ENCODE data around the gene ST7.

ST7 gene

DNA sequence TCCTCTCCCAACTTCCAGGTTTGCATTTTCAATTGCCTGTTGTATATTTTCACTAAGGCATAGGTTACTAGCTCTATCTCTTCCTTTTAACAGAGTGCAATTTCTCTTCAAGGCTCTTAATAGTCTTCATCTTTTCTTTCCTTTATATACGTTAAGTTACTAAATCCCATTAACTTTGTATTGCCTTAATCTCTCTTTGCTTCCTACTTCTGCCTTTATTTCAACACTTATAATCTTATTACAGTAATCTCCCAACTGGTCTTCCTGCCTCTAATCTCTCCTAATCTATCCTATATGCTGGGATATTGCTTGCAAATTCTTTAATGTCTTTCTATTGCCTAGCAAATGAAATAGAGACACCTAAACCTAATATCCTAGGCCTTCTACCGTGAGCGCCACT, 26.1 kb downstream of the ST7 start:
- no peak for DNase-seq (ENCODE audit: low spot score)

DNA sequence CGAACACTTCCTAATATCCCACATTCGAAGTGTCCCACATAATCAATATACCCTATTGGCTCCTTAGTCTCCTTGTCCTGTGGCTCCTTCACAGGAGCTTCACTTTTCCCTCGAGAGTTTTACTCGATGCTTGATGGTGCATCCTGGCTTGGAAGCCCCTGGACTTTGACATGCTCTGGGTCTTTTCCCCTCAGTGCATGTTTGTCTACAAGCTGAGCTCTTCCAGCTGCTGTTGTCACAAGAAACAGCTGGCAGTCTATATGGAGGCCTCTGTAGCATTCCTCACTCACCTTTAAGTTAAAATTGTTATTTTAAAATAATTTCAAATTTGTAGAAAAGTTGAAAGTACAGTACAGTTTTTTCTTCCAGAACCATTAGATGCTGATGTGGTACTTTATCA, 27.1 kb downstream of the ST7 start:
- no peak for DNase-seq (ENCODE audit: low spot score)

DNA sequence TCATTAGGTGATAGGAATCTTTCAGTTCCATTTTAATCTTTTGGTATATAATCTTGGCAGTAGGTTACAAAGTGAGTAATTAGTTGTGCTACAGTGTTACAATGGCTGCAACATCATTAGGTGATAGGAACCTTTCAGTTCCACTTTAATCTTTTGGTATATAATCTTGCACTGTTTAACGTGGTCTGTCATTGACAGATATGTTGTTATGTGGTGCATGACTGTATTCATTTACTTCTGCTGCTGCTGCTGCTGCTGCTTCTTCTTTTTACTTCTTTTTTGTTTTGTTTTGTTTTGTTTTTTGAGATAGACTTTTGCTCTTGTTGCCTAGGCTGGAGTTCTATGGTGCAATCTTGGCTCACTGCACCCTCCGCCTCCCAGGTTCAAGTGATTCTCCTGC, 28.6 kb downstream of the ST7 start:
- no peak for DNase-seq (ENCODE audit: low spot score)

DNA sequence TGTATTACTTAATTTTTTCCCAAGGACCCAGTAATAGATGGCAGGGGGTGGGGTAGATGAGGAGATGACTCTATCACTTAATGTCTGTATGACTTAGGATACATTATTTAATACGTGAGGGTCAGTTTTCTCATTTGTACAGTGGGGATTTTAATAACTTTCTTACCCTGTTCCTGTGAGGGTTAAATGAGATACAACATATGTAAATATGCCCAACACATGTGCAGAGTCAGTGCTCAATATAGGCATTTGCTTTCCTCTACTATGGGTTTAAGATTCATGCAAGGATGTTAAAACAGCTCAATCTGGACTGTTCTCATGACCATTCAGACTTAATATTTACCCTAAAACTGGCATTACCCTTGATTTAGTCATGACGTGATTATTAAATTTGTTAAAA, 31.2 kb downstream of the ST7 start:
- no peak for DNase-seq (ENCODE audit: low spot score)

DNA sequence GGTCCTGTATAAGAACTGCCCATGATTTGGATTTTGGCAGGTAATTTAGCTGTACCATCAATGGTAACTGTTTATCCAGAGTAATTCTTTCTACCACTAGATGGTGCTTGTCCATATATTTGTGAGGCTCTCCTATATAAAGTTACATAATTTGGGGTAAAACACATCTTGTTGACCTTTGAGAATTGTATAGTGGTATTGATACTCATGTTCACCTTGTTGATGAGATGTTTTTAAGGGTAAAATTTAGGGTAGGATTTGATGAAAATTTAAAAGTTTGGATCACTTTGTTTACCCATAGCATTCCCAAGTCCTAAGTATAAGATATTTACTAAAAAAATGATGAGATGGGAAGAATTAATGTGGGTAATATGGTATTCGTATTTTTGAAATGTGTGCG, 31.6 kb downstream of the ST7 start:
- no peak for DNase-seq (ENCODE audit: low spot score)

DNA sequence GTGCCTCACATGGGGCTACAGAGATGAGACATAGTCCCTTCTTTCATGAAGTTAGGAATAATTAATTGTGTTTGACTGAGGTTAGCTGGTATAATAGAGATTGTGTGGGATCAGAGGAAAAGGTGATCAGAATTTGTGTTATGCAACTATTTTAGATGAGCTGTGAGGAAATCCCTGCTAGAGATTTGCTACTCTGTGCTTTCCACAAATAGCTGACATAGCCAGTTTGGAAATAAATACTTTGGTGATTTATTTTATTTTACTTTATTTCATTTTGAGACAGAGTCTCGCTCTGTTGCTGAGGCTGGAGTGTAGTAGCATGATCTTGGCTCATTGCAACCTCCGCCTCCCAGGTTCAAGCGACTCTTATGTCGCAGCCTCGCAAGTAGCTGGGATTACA, 32.3 kb downstream of the ST7 start:
- no peak for DNase-seq (ENCODE audit: low spot score)

DNA sequence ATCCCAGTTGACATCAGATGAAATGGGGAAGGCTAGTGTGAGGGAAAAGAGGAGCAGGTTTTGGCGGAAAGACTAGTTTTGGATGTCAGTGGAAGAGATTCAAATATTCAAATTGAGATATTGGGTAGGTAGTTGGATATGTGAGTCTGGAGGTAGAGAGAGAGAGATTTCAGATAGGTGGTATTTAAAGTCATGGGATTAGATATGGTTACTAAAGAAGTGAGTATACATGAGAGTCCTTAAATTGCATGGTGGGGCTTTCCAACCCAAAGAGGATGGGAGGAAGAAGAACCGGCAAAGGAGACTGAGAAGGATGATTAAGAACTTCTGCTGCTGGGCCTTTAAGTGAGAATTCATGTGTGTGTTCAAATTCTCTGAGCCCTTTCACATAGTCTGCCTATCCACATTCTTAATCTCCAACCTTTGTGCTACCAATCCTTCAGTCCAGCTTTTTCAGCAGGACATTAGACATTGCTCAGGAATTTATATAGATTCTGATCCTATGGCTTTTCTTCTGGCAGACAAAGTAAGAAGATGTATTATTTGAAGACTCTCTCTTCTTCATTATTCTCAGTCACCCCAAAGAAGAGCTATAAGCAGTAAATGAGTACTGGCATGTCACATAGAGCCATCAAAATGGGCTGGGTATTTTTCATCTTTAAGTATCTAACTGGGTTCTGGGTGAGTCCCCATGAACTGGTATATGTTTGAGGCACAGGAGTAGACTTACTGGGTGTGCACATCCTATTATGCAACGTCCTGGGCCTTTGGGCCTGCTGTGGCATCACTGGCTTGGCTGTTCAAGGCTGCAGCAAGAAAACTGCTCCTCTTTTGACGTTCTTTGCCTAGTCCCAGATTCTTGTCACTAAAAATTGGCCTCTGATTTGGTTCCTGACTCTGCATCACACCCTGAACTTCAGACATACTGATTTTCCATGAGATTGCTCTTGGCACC, 33.6 kb downstream of the ST7 start:
- DNase-seq (ENCODE audit: low spot score), result no peak

DNA sequence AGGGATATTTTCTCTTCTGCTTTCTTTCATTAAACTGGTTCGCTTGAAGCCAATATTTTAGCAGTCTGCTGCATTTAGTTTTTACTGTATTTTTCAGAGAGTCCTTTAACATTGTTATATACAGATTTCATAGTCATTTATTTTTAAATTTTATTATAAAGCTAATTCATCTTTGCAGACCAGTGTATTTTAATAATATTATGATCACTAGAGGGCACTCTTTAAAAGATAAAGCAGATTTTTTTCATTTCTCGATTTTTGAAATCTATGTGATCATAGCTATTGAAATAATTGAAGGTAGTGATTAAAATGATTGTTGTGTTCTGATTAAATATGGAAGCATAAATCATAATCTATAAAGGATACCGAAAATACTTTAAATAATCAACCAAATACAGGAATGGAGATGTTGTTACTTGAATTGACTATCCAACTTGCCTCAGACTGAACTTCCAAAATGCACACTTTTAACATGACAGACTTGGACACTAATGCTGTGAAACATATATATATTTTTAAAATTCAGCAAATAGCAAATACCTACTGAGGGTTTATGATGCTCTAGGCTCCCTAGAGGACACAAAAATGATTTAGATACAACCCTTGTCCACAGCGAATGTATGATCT, 35.2 kb downstream of the ST7 start:
- no peak for DNase-seq (ENCODE audit: low spot score)

DNA sequence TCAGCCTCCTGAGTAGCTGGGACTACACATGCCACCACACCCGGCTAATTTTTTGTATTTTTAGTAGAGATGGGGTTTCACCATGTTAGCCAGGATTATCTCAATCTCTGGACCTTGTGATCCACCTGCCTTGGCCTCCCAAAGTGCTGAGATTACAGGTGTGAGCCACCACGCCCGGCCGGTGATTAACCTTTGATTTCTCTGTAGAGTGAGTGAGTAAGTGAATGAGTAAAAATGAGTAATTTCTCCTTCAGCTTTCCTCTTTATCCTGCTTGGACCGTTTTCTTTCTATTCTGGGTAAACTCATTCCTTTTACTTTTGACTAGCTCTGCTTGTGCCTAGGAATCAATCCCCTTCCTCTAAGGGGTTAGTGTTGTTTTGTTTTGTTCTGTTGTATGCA, 36.8 kb downstream of the ST7 start:
- no peak for DNase-seq (ENCODE audit: low spot score)

DNA sequence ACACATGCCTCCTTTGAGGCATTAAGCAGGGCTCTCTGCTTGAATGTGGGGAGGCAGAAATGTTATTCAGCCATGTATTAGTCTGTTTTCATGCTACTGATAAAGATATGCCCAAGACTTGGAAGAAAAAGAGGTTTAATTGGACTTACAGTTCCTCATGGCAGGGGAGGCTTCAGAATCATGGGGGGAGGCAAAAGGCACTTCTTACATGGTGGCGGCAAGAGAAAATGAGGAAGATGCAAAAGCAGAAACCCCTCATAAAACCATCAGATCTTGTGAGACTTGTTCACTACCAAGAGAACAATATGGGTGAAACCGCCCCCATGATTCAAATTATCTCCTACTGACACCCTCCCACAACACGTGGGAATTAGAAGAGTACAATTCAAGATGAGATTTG, 37.9 kb downstream of the ST7 start:
- no peak for DNase-seq (ENCODE audit: low spot score)

DNA sequence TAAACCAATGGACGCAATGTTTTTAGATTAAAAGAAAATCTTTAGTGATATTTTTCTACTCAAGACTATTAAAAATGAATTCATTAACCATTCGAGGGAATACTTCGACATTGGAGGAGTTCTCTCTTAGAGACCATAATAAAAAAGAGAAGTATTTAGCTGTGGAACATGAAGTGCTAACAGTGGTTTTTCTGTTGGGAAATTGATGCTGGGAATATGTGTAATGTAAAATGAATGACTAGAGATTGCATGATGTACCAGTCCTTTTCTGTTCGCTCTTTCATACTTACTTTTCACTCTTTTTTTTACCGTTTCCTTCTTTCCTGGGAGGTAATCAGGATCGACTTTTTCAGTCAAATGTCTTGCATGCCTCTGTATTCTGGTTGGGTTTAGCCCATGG, 41.3 kb downstream of the ST7 start:
- no peak for DNase-seq (ENCODE audit: low spot score)

DNA sequence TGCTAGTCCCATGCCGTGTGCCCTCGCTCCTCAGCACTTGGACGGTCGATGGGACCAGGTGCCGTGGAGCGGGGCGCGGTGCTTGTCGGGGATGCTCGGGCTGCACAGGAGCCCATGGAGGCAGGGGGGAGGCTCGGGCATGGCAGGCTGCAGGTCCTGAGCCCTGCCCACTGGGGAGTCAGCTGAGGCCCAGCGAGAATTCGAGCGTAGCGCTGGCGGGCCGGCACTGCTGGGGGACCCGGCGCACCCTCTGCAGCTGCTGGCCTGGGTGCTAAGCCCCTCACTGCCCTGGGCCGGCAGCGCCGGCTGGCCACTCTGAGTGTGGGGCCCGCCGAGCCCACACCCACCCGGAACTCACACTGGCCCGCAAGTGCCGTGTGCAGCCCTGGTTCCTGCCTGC, 44.7 kb downstream of the ST7 start:
- DNase-seq (ENCODE audit: low spot score), result no peak

DNA sequence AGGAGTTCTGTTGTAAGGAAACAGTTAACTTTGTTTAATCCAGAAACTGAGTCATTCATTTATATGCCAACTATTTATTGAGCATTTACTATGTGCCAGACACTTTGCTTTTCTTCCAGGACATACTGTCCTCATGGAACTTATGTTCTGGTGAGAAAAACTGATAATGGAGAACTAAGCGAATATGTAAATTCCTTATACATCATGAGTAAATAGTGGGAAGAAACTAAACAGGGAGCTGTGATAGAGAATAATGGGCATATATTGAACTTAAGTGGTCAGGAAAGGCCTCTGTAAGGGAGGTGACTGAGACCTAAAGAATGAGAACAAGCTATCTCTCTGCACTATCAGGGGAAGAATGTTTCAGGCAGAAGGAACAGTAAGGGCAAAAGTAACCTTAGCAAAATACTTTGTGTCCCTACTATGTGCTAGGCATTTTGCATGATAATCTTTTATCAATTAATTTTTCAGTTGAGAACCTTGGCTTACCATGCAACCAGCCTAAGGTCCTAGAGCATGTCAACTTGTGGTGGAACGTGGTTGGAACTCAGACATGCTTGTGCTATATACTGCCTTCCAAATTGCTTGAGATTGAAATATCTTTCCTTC, 45.4 kb downstream of the ST7 start:
- DNase-seq (ENCODE audit: low spot score), result no peak

DNA sequence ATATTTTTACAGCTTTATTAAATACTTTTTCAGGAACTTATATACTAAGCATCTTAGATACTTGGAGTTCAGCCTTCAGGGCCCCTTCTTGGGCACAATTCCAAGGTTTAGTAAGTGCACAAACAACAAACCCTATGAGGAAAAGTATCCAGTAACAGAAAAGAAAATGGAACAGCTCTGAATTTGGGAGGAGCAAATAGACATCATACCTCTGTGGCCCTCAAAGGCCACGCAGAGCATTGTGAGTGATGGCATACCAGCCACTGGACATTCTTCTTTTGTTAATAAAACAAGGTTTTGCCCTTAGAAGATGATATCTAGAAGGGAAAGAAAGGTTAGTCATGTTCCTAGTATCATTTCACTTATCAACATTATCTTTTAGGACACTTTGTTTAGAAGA, 46.0 kb downstream of the ST7 start:
- no peak for DNase-seq (ENCODE audit: low spot score)

DNA sequence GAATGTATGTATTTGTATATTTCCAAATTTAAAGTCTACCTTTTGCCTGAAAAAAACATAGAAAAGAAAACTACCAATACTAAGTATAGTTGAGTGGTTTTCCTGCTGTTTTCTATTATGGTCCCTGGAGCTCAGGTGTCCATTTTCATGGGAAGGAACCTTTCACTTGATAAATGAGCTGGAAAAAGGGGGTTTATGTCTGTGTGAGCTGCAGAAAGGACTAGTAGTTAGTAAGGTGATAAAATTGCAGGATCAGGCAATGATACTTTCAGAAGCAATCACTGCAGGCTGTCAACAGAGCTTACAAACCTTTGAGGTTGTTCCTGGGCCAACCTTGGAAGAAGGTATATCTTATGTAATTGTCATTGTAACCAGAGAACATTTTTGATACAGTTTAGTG, 48.0 kb downstream of the ST7 start:
- DNase-seq (ENCODE audit: low spot score), result no peak

DNA sequence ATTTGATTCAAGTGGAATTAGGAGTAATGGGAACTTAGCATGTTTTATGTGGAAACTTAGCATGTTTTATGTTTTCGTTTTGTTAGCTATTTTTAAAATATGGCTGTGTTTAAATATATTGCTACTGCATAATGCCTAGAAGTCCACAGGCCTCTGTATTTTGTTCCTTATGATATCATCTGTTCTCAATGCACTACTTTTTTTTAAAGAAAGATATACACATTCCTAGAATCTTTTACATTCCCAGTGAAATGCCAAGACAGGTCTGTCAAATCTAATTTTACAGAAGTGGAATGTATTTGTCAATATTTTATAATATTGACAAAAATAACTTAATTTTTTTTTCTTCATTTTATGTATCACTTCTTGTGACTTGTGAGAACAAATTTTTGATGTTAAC, 51.6 kb downstream of the ST7 start:
- peak; percentile 38 for DNase-seq (ENCODE audit: low spot score)

DNA sequence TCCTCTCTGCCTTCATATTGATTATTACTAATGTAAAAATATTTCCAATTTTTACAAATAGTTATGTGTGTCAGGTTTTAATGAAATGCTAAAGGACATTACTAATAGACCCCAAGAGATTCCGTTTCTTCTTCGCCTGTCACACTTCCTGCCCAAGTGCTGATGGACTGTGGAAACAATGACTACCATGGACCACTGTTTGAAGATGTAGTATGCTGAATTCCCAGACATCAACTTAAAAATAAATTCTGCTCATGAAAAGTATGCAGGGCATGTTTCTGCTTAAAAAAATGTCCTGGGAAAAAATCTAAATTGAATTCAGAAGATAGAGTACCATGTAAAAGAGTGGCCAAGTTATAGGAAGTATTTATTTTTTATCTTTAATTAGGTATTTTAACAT, 52.1 kb downstream of the ST7 start:
- no peak for DNase-seq (ENCODE audit: low spot score)

DNA sequence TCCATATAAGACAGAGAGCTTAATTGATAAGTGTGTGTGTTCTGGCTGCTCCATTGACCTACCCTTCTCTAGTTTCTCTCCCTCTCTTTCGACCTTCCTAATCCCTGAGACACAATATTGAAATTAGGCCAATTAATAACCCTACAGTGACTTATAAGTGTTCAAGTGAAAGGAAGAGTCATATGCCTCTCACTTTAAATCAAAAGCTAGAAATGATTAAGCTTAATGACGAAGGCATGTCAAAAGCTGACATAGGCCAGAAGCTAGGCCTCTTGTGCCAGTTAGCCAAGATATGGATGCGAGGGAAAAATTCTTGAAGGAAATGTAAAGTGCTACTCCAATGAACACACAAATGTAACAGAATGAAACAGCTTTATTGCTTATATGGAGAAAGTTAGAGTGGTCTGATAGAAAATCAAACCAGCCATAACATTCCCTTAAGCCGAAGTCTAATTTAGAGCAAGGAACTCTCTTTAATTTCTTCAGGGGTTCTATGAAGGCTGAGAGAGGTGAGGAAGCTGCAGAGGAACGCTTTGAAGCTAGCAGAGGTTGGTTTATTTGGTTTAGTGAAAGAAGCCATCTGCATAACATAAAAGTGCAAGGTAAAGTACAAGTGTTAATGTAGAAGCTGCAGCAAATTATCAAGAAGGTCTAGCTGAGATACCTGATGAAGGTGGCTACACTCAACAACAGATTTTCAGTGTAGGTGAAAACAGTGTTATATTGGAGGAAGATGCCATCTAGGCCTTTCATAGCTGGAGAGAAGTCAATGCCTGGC, 53.8 kb downstream of the ST7 start:
- no peak for DNase-seq (ENCODE audit: low spot score)

DNA sequence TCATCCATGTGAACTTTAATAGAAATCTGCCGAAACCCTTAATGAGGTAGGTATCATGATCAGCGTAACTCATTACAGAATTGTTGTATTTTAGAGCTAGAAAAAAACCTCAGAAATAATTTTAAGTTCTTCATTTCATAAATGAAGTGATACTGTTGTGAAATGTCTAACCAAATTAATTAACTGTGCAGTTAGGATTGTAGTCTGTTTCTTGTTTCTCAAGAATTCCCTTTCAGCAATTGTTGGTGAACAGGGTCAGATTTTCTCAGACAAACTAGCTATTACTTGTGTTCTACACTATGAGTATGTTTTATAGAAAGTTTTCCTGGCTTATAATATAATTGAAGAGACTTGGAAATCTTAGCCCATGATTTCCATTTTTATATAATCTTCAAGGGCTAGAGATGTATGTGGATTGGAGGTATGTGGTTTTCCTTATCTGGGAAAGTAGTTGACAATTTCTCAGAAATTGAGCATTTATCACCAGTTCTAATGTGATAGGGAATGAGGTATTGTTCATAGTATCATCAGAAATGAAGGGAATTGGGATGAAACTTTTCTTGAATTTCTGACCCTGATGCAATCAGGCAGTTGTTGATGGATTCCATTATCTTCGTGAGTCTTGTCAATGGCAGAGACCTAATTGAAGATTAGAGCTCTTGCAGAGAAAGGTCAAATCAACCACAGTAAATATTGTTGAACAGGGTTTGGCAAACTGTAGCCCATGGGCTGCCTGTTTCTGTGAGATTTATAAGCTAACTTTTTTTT, 55.0 kb downstream of the ST7 start:
- DNase-seq (ENCODE audit: low spot score), result no peak

DNA sequence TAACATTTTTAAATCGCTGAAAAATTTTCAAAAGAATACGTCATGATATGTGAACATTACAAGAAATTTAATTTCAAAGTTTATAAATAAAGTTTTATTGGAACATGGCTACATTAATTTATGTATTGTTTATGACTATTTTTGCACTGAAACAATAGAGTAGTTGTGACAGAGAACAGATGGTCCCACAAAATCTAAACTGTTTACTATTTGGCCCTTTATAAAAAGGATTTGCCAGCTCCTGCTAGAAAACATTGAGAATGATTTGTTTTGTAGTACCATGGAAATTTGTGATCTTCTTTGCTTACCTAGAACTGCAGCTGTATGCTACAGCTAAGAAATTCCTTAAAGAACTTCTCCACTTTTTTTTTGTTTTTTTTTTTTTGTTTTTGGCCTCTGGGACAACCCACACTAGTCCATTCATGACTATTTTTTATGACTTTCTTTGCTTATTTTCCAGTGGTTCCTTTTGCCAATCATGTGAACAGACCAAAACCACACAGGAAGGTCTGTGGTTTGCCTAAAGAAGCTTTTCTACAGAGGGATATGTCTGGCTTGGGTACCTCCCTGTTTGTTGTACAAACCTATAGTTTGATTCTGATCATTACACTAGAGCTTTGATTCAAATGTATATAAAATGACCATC, 55.7 kb downstream of the ST7 start:
- peak; percentile 20 for DNase-seq (ENCODE audit: low spot score)

DNA sequence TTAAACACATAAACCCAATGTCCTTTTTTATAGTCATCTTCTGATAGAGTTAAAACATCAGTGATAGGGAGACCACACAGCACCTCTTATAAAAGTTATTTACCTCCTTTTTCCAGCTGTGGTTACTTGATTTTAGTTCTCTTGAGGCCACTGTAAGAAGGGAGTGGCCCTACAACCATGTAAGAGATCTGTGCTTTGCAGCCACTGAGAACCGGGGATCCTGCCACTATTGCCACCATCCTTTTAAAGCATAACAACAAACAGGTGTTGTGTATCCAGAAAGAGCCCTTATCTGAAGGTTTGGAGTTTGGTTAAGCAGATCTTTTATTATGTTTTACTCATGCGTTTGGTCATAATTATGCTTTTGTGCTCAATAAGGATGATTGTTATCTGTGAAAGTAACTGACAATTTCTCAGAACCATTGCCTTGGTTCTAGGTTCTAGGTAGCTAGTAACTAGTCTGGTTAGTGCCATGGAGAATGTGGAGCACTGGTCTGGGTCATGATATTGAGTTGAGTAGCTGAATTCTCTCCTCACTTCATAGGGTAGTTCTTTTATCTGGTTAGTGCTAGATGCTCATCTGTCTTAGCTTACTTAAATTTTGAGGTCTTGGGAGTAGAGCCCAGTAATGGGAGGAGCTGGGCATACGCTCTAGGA, 56.5 kb downstream of the ST7 start:
- no peak for DNase-seq (ENCODE audit: low spot score)

Measured in hepatic stellate cell (primary cell).